Measurements from ENCODE around the gene CDK14.

GRCh38 chr7:90599892-90600555, 3.9 kb downstream of the CDK14 start:
- TF ChIP-seq ESRRA (IDR thresholded peaks at IDR 0.05; ENCODE audit: low read length) = no peak
- no peak for TF ChIP-seq POLR2A (IDR thresholded peaks at IDR 0.05; ENCODE audit: low read depth, low read length)
- no peak for TF ChIP-seq ZSCAN29 (IDR thresholded peaks at IDR 0.05)
- TF ChIP-seq GABPA (IDR thresholded peaks at IDR 0.05; ENCODE audit: low read depth) = peak; percentile 51; the same call in 1 of the 2 replicates
- TF ChIP-seq CEBPB (IDR thresholded peaks at IDR 0.05; ENCODE audit: borderline replicate concordance in 1 of 2, low read depth in 2 of 2, low read length in 2 of 2) = no peak
- no peak for TF ChIP-seq YY1 (IDR thresholded peaks at IDR 0.05; ENCODE audit: low read depth, low read length)
- TF ChIP-seq, protein P1, sequence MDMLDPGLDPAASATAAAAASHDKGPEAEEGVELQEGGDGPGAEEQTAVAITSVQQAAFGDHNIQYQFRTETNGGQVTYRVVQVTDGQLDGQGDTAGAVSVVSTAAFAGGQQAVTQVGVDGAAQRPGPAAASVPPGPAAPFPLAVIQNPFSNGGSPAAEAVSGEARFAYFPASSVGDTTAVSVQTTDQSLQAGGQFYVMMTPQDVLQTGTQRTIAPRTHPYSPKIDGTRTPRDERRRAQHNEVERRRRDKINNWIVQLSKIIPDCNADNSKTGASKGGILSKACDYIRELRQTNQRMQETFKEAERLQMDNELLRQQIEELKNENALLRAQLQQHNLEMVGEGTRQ (IDR thresholded peaks at IDR 0.05; ENCODE audit: borderline replicate concordance, low read depth, low read length) = no peak
- no peak for TF ChIP-seq NR2C2 (IDR thresholded peaks at IDR 0.05; ENCODE audit: borderline replicate concordance, control insufficient read depth, insufficient read length, low read depth)
- TF ChIP-seq NR2C1 (IDR thresholded peaks at IDR 0.05) = no peak
- TF ChIP-seq, protein P2, sequence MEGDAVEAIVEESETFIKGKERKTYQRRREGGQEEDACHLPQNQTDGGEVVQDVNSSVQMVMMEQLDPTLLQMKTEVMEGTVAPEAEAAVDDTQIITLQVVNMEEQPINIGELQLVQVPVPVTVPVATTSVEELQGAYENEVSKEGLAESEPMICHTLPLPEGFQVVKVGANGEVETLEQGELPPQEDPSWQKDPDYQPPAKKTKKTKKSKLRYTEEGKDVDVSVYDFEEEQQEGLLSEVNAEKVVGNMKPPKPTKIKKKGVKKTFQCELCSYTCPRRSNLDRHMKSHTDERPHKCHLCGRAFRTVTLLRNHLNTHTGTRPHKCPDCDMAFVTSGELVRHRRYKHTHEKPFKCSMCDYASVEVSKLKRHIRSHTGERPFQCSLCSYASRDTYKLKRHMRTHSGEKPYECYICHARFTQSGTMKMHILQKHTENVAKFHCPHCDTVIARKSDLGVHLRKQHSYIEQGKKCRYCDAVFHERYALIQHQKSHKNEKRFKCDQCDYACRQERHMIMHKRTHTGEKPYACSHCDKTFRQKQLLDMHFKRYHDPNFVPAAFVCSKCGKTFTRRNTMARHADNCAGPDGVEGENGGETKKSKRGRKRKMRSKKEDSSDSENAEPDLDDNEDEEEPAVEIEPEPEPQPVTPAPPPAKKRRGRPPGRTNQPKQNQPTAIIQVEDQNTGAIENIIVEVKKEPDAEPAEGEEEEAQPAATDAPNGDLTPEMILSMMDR (IDR thresholded peaks at IDR 0.05 in 2 of 3, conservative IDR thresholded peaks at IDR 0.05 in 1 of 3; ENCODE audit: control insufficient read depth in 2 of 3, extremely low read depth in 1 of 3, insufficient read depth in 1 of 3, low read depth in 3 of 3, low read length in 3 of 3) = no peak

All from GM12878 (cell line).